Effector CD8-positive, alpha-beta T cell (primary cell): ENCODE measurements around the gene KCNH8.

ENCODE experiments used
- DNase-seq: peaks from one replicate; lab custom pipeline; 2025; lab: John Stamatoyannopoulos, UW

The KCNH8 gene

GRCh38 chr3:19485267-19485666, 337.0 kb downstream of the KCNH8 start:
- no peak for DNase-seq

GRCh38 chr3:19487386-19487785, 339.1 kb downstream of the KCNH8 start:
- DNase-seq, result no peak

GRCh38 chr3:19488939-19489338, 340.6 kb downstream of the KCNH8 start:
- no peak for DNase-seq

GRCh38 chr3:19489936-19490335, 341.6 kb downstream of the KCNH8 start:
- no peak for DNase-seq

- no peak for DNase-seq
Measured at GRCh38 chr3:19506171-19506570, 357.9 kb downstream of the KCNH8 start.

- DNase-seq, result no peak
Measured at GRCh38 chr3:19522305-19522704, 374.0 kb downstream of the KCNH8 start.

GRCh38 chr3:19526071-19526470, 377.8 kb downstream of the KCNH8 start:
- DNase-seq, result no peak

GRCh38 chr3:19527746-19528145, 379.4 kb downstream of the KCNH8 start:
- no peak for DNase-seq

- DNase-seq, result no peak
Measured at GRCh38 chr3:19531426-19531825, 383.1 kb downstream of the KCNH8 start.

GRCh38 chr3:19539518-19540392, 391.4 kb downstream of the KCNH8 start:
- no peak for DNase-seq

- DNase-seq, result no peak
Measured at GRCh38 chr3:19540464-19540863, 392.2 kb downstream of the KCNH8 start.

- no peak for DNase-seq
Measured at GRCh38 chr3:19541284-19541683, 393.0 kb downstream of the KCNH8 start.

GRCh38 chr3:19543212-19543841, 395.0 kb downstream of the KCNH8 start:
- no peak for DNase-seq

- DNase-seq, result no peak
Measured at GRCh38 chr3:19547665-19548464, 399.6 kb downstream of the KCNH8 start.

- no peak for DNase-seq
Measured at GRCh38 chr3:19559724-19560442, 411.6 kb downstream of the KCNH8 start.

- no peak for DNase-seq
Measured at GRCh38 chr3:19573644-19574043, 425.3 kb downstream of the KCNH8 start.

- no peak for DNase-seq
Measured at GRCh38 chr3:19574268-19574667, 426.0 kb downstream of the KCNH8 start.

- DNase-seq, result no peak
Measured at GRCh38 chr3:19576343-19576742, 428.0 kb downstream of the KCNH8 start.
